ENCODE measurements around the gene CDC42BPG.
A peak's percentile ranks its signal among the peaks of the same experiment; 100 is the strongest.

CDC42BPG gene

DNA sequence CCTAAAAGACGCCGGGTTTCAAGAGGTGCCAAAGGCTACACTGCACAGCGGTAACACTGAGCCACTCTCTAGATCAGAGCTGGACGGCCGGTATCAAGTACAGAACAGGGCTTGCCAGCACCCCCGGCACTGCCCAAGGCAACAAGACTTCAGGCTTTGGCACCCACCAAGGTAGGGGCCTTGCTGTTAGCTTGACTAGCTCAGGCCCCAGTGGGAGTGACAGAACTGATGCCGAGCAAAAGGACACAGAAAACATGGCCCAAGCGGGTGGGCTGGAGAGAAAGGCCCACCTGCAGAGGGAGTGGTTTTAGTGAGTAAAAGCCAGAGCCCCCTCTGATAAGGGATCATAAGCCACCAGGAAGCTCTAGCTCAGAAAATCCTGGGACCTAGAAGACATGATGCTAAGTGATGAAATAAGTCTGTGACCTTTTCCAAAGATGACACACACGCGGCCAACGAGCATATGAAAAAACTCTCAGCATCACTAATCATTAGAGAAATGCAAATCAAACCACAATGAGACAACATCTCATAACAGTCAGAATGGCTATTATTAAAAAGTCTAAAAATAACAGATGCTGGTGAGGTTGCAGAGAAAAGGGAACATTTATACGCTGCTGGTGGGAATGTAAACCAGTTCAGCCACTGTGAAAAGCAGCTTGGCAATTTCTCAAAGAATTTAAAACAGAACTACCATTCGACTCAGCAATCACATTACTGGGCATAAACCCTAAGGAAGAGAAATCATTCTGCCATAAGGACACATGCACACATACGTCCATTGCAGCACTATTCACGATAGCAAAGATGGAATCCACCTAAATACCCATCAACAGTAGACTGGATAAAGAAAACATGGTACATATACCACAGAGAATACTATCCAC lies 21.1 kb upstream of the CDC42BPG start:
- DNase-seq (ENCODE audit: low read depth) = no peak

DNA sequence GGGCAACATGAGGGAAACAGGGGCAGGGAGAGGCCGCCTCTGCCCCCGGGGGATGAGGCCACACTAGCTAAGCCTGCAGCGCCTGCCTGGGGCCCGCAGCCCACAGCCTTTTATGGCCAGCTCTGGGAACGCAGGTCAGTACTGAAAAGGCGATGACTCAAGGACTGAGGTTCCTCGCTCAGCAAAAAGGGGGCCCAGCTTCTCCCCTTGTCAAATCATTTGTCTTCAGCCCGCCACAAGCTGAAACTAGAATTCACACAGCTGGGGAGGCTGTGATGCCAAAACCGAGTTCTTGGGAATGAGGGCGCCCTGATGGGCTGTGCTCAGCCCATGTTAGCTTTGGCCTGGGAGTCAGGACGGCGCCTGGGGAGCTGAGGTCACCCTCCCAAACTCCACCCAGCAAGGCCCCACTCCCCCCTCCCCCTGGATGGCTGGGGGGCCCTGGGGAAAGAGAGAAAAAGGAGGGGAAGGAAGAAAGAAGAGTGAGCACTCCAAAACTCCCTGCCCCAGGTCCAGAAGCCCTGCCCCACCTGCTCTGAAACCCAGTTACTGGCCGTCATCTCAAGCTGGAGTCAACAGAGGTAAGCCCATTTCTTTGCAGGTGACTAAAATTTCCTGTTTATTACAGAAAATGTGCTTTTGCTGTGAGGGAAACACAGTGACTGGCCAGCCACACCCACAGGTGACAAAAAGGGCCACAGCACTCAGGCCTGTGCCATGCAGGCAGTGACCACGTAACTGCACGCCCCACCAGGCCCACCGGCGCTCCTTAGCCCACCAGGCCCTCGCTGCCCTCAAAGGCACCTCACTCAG lies 20.2 kb upstream of the CDC42BPG start:
- no peak for DNase-seq (ENCODE audit: low read depth)

DNA sequence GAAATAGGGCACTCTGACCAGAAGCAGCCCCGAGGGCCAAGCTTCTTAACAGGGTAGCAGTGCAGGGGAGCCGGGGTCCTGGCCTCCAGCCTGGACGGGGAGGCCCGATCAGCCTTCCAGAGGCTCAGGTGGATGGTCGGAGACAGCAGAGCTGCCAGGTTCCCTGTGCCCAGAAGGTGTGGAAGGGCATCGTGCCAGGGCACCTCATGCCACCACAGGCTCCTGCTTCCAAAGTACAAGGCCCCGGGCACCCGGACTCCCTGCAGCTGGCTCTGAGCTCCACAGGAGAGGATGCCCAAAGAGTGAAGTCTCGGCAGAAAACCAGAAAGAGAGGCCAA lies 19.7 kb upstream of the CDC42BPG start:
- DNase-seq (ENCODE audit: low read depth) = no peak

DNA sequence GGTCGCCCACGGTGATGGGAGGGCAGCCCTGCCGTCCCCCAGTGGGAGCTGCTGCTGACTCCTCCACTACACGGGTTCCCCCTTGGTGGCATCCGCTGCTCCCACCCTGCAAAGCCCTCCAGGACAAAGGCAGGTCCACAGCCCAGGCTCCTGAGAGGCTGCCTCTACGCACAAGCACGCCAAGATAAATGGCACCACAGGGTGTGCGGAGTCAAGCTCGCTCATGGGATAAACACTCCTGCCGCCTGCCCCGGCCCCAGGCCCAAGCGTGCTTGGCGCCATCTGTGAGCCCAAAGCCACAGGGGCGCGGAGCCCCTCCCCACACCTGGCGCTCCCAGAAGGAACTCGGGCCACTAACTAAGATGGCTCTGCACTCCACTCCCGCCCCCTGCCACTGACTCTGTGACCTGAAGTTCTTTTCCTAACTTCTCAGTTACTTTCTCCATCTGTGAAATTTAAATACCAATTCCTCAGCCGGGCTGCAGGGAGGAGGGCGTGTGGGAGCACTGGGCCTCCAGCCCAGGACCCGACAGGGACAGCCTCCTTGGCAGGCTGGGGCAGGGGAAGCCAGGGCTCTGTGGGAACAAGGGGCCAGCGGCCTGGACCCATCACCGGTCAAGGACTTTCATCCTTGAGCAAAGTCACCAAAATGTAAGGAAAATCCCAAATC lies 19.1 kb upstream of the CDC42BPG start:
- no peak for DNase-seq (ENCODE audit: low read depth)

DNA sequence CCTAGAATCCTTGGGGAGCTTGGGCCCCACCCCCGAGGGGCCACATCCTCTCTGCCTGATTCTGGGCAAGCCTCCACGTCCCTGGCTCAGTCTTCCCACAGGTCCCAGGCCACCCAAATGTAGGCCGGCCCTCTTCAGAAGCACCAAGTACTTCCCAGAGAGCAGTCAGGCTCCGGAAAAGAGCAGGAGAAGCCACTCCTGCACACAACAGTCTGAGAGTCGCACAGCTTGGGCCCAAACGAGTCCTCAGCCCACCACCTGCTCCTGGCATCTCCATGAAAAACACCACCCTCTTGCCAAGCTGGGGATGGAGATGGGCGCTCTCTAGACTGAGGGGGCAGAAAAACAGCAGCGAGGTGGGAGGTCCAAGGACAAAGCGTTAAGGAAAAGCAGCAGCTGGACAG lies 18.5 kb upstream of the CDC42BPG start:
- no peak for DNase-seq (ENCODE audit: low read depth)

DNA sequence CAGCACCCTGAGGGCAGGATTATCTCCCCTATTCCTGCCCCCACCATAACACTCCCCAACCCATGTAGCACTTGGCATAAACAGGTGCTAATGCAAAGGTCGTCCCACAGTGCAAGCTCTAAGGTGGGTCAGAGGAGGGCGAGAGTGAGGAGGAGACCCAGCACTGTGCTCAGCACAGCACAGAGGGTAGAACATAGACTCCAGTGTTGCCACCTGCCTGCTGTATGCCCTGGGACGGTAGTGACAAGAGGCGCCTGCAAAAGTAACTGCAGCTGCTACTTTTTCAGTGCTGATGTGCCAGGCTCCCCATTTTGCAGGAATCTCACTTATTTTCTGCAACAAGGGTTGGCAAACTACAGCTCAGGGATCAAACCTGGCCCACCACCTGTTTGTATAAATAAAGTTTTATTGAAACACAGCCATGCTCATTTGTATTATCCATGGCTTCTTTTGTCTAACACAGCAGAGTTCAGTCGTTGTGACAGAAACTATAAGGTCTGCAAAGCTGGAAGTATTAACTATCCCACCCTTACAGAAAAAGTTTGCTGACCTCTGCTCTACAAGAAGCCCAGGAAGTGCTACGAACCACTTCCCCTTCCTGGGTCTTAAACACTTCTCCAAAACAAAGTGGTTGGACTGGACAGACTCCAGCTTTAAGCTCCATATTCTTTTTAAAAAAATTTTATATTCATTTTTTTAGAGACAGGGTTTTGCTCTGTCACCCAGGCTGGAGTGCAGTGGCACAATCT lies 16.9 kb upstream of the CDC42BPG start:
- no peak for DNase-seq (ENCODE audit: low read depth)

DNA sequence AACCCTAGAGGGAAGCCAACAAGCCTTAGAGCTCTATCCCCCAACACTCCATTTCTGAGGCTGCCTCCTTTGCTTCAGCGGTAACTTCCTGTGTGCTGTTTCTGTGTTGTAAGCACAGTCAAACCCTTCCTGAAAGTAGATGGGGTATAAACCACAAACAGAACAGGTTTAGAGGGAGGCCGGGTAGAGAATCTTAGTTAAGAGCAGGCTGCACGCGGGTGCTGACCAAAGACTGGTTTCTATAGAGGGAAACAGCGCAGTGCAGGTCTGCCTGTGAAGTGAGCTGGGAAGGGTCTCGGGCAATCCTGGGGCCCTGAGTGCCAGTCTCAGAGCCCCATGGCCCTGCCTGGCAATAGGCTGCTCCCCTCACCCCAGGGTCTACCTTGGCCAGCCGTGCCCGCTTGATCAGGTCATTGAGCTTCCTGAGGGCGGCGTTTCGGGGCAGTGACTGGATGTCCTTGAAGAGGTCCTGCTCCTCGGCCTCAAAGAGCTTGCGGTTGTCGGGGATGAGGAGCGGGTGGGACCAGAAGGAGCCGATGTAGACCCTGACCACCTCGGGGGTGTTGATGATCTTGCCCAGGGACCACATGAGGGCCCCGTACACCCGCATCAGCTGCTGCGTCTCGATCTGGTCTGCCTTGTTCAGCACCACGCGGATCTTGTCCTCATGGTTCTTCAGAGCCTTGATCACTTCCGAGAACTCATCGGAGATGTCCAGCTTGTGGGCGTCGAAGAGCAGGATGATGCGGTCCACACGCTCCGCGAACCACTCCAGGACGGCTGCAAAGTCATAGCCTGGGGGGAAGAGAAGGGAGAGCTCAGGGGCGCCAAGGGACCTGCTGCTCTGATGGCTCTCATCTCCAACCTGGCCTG lies 15.3 kb upstream of the CDC42BPG start:
- no peak for DNase-seq (ENCODE audit: low read depth)

DNA sequence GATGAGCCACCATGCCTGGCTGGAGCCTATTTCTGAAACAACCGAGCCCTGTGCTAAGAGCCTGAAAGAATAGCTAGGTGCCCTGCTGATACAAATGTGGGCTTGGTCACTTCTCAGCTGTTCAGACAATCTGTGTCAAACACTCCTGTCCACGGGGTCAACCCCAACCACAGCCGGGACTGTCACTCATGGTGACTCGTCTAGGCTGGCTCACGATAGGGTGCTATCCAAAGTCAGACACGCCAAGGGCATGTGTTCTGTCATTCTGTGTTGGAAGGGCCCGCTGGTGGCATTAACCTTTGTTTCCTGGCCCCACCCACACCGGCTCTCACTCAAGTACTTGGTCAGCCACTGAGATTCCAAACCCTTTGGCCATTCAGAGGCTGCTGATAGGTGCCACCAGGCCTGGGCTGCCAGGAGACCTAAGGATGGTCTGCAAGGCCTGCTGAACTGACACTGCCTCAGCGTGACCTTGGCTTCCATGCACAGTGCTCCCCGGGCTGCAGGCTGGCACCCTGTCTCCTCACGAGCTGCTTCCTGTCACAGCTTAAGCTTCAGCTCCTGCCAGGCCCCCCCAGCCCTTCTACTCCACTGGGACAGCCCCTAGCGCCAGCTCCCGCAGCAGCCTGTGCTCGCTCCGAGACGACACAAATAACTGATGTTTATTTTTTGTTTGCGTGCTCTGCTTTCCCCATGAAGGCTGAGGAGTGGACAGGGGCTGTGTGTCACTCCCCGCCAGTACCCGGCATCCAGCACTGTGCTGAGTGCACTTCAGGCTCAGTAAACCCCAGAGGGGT lies 14.2 kb upstream of the CDC42BPG start:
- DNase-seq (ENCODE audit: low read depth) = peak; percentile 52

DNA sequence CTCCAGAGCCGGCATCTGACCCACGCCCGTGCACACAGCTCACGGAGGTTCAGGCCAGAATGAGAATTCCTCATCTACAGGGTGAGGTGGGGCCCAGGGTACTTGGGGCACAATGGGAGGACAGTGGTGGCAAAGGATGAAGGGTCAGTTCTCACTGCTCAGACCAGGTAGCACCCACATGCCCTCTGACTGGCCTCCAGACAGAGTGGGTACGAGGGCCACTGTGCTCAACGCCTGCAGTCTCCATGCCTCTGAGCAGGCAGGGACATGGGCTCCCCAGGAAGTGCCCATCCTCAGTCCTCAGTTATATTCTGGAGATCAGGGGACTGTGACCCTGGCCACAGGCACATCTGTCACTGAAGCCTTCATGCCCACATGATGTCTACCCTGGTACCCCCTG lies 13.0 kb upstream of the CDC42BPG start:
- no peak for DNase-seq (ENCODE audit: low read depth)

DNA sequence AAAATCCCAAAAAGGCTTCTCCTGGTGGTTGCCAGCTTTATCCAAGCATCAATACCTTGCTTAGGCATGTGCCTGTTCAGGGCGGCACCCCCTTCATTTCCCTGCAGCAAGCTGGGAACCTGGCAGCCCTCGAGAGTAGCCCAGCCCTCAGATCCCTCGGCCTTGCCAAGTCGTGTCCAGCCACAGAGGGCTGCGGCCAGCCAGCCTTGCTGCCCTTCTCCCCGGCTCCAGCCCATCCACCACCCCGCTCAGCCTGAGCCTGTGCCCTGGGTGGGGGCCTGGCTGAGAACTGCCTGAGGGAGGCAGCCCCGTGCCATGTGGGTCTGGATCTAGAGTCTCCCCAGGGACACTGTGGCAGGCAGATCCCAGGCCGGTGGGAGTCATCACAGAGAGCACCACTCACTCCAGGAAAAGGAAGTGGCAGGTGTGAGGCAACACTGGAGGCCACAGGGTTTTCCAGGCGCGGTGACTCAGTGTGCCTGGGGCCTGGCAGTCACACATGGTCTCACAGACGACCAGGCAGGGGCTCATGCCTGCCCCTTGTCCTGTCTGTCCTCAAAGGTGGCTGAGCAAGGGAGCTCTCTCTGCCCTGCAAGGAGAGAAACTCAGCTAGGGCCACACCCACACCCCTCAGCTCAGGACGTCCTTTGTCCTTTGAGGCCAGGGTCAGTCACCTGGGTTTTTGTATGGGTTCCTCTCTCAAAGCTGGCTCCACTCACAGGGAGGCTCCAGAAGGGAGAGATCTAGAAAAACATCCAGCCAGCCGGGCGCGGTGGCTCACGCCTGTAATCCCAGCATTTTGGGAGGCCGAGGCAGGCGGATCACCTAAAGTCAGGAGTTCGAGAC lies 12.2 kb upstream of the CDC42BPG start:
- DNase-seq (ENCODE audit: low read depth) = no peak

DNA sequence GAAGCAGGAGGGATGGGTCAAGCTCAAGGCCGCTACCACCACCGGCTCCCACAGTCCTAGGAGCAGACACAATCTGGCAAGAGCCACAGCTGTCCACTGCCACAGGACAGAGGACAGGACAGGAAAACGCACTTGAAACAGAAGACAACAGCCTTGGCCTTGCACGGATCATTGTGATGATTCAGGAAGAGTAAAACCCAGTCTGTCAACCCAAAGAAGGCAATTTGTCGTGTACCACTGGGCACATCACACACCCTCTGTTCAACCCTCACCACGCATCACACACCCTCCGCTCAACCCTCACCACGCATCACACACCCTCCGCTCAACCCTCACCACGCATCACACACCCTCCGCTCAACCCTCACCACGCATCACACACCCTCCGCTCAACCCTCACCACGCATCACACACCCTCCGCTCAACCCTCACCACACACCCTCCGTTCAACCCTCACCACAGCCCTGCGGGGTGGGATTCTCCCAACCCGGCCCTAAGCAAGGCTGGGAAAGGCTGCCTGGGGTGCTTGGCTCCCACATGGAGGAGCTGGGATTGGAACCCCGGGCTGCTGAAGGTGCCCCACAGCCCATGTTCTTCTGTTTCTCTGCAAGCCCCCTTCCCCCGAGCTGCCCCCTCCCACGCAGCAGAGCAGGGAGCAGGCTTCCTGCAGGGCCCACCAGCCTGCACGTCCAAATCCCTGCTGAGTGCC lies 11.3 kb upstream of the CDC42BPG start:
- DNase-seq (ENCODE audit: low read depth) = no peak

DNA sequence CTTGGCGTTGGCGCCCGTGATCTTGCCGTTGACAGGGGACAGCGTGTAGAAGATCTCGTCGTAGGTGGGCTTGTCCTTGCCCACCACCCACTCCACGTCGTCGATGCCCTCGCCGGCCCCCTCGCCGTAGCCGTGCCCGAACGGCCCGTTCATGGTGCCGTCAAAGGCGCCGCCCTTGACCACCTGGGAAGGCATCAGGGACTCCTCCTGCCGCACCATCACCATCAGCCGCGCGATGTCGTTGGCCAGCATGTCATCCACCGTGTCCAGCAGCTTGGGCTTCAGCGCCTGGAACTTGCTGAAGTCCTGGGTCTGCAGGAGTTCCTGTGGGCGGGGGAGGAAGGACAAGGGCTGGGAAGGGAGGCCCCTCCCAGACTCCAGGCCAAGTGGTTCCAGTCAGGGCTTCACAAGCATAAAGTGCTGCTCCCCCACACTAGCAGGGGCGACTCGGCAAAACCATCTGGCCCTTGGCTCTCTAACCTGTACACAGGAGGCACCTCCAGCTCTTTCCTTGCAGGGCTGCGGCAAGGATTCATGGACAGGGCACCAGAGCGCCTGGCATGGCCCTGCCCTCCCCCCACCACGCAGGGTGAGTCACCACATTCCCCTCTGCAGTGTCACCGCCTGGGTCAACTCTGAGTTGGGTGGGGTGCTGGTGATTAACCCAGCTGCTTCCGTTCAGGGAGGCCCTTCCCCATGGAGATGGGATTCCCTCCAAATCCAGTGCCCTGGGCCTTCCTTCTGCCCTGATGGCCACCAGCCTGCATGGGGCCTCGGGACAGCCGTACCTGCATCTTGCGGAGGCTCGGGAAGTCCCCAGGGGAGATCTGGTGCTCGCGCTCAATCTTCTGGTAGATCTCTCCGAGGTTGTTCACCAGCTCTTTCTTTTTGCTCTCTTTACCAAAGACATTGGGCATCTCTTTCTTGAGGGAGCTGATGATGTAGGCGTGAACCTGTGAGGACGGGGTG lies 10.4 kb upstream of the CDC42BPG start:
- DNase-seq (ENCODE audit: low read depth) = no peak

DNA sequence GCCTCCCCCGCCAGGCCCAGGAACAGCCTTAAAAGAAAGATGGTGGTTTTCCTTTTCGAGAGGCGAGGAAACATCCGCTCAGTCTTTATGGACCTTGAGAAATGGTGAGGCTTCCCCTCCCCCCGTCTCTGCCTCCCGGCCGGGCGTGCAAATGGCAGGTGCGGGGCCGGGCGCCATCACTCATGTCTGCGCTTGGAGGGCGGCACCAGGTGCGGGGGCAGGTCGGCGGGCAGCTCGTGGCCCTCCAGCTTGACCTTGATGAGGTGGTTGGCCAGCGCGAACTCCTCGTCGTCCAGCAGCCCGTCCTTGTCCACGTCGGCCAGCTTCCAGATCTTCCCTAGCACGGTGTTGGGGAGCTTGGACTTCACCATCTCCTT lies 9.7 kb upstream of the CDC42BPG start:
- no peak for DNase-seq (ENCODE audit: low read depth)

DNA sequence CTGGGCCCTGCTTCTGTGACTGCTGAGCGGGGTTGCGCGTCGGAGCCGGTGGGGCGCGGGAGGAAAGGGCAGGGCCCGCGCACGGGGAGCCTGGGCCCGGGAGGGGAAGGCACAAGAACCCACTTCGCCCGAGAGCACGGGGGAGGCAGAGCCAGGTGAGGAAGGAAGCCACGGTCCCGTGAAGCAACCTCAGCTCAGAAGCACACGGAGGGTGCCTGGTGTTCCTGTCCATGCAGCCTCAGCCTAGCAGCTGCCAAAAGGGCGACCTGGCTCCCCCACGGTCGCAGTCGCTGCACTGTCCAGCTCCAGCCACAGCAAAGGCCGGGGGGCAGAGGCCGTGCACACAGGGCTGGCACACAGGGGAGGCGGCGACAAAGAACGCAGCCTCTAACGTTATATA lies 9.3 kb upstream of the CDC42BPG start:
- no peak for DNase-seq (ENCODE audit: low read depth)

DNA sequence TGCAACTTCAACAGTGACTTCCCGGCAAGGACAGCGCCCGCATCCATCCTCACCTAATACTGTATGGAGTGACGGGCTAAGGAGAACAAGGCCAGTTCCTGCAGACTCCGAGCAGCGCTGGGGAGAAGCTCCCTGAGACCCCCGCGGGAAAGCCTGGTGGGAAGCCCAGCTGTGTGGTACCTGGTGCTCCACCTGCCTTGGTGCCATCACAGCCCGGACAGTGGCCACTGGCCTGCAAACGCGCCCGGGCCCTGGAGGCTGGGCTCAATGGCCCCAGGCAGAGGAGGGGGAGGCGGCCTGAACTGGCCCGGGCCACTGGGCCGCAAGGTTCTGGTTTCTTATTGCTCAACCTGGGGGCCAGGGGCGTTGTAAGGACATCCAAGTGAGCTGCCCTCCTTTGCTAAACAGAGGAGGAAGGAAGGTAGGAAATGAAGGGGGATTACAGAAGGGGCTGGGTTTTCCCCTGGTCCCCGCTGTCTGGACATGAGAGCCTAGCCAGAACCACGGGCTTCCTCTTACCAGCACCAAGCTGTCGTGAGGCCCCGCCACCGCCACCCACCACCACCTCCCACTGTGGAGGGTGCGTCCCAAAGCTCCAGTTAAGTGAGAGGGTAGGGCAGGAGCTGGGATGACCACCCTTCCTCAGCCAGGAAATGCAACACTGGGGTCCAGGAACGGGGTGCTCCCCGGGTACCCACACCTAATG lies 8.5 kb upstream of the CDC42BPG start:
- DNase-seq (ENCODE audit: low read depth) = no peak

DNA sequence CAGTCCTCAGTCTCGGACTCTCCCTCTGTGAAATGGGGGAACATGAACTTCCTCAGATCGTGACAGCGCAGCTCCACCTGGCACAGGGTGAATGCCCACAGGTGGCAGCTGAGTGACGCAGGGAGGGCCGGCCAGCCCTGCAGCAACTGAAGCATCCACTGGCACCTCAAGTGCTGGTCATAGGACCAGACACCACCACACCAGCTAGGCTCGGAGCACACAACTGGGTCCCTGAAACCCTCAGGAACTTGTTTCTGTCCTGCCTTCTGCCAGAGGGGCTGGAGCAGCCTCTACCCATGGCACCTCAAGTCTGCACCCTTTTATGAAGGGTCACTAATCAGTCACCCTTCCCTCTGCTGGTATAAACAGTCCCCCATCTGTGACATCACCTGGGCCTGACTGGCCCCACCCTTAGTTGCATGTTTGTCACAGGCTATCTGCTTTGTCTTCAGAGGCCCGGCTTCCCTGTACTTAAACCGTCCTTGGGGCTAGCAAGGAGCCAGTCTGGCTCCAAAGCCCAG lies 7.4 kb upstream of the CDC42BPG start:
- DNase-seq (ENCODE audit: low read depth) = no peak
